H1 (cell line): ENCODE measurements around the gene HACD1. TPM values are rescaled to one million over a fixed set of nuclear protein-coding genes. Genes with fewer than 3 reads are reported as not detected.

Experiments used
- CTCF ChIA-PET: fragments of 300-600 bp; sonication (Branson Sonifier 250); formaldehyde crosslinking; loops from one replicate; lab custom pipeline; 2021; ENCODE audit not compliant: partially characterized antibody; lab: Charles Lee
- POLR2A ChIA-PET: fragments of 300-600 bp; sonication (Branson Sonifier 250); formaldehyde crosslinking; loops from one replicate; lab custom pipeline; 2021; ENCODE audit warnings: inconsistent platforms; ENCODE audit not compliant: partially characterized antibody; lab: Charles Lee
- DNase-seq, 2 experiments: peaks; one replicate each; pipeline versions ENCODE4 v3.0.0 to v3.0.0-alpha.2; 2010 to 2022; ENCODE audit warnings: low spot score in 2 of 2, low read depth in 1 of 2, mixed read lengths in 1 of 2
- FAIRE-seq: peaks from 2 replicates; lab custom pipeline; 2011; peaks lifted over from hg19 to GRCh38; lab: Jason Lieb, UNC
- H2AFZ ChIP-seq: 2 replicates; pipeline ENCODE4 v1.8.1; 2012; ENCODE audit warnings: low read length, inconsistent platforms
- H2AK5ac ChIP-seq: 2 replicates; pipeline ENCODE4 v1.6.1; 2013; ENCODE audit warnings: low read depth, low read length
- H2BK120ac ChIP-seq: replicated peaks from 2 replicates; pipeline ENCODE3; 2013; ENCODE audit warnings: low read depth, low read length, inconsistent platforms
- H2BK12ac ChIP-seq: 2 replicates; pipeline ENCODE4 v1.6.1; 2013; ENCODE audit warnings: low read depth, low read length
- H2BK15ac ChIP-seq: 2 replicates; pipeline ENCODE4 v1.6.1; 2013; ENCODE audit warnings: low read length
- H2BK20ac ChIP-seq: 2 replicates; pipeline ENCODE4 v1.6.1; 2013; ENCODE audit warnings: low read length
- H2BK5ac ChIP-seq: 2 replicates; pipeline ENCODE4 v1.6.1; 2013; ENCODE audit warnings: low read depth, low read length
- H3K14ac ChIP-seq: 2 replicates; pipeline ENCODE4 v1.6.1; 2013; ENCODE audit warnings: inconsistent platforms; ENCODE audit not compliant: insufficient read length
- H3K18ac ChIP-seq: 2 replicates; pipeline ENCODE4 v1.6.1; 2013; ENCODE audit warnings: low read length; ENCODE audit errors: extremely low read depth
- H3K23ac ChIP-seq: 2 replicates; pipeline ENCODE4 v1.6.1; 2013; ENCODE audit warnings: inconsistent platforms; ENCODE audit not compliant: insufficient read length
- H3K23me2 ChIP-seq: 2 replicates; pipeline ENCODE4 v1.6.1; 2013; ENCODE audit warnings: low read depth, low read length
- H3K27ac ChIP-seq: 2 replicates; pipeline ENCODE4 v1.6.1; 2011; ENCODE audit warnings: low read depth, low read length, inconsistent platforms
- H3K27me3 ChIP-seq, 4 experiments: replicated peaks in 1 of 4; 1 replicate in 1 of 4; 2 replicates in 3 of 4; pipeline versions ENCODE4 v1.6.1 to v1.8.1; 2011 to 2013; ENCODE audit warnings: low read length in 3 of 4, mild to moderate bottlenecking in 3 of 4, inconsistent platforms in 2 of 4, mixed read lengths in 2 of 4, moderate library complexity in 1 of 4; ENCODE audit not compliant: control insufficient read depth in 3 of 4, insufficient read depth in 3 of 4; ENCODE audit errors: extremely low read depth in 1 of 4
- H3K36me3 ChIP-seq, 4 experiments: 2 replicates each; pipeline versions ENCODE4 v1.6.1 to v1.8.1; 2011 to 2013; ENCODE audit warnings: mild to moderate bottlenecking in 4 of 4, low read length in 3 of 4, moderate library complexity in 2 of 4, control low read depth in 1 of 4, inconsistent platforms in 1 of 4; ENCODE audit not compliant: insufficient read depth in 4 of 4, control insufficient read depth in 2 of 4
- H3K4ac ChIP-seq: replicated peaks from 2 replicates; pipeline ENCODE3; 2013; ENCODE audit warnings: low read length, low read depth, mixed read lengths, inconsistent platforms; ENCODE audit not compliant: insufficient read length
- H3K4me1 ChIP-seq, 4 experiments: replicated peaks in 1 of 4; 1 replicate in 1 of 4; 2 replicates in 3 of 4; pipeline versions ENCODE4 v1.6.1 to v1.8.1; 2011 to 2013; ENCODE audit warnings: low read length in 3 of 4, inconsistent platforms in 2 of 4, mixed read lengths in 1 of 4; ENCODE audit not compliant: insufficient read depth in 4 of 4, control insufficient read depth in 3 of 4
- H3K4me2 ChIP-seq, 2 experiments: 2 replicates each; pipeline versions ENCODE4 v1.6.1 to v1.8.1; 2011 to 2013; ENCODE audit warnings: low read depth in 2 of 2, low read length in 2 of 2, control low read depth in 1 of 2, inconsistent platforms in 1 of 2, mild to moderate bottlenecking in 1 of 2; ENCODE audit not compliant: insufficient read depth in 1 of 2
- H3K4me3 ChIP-seq, 4 experiments: fragments of 200-600, 300-600 bp in 1 of 4; sonication (generic), shearing (Covaris generic), sonication (Bioruptor Twin) in 1 of 4; 2 replicates each; pipeline versions ENCODE4 v1.5.1 to v1.8.1; 2011 to 2016; ENCODE audit warnings: low read length in 4 of 4, low read depth in 3 of 4, control low read depth in 2 of 4, inconsistent platforms in 2 of 4, mild to moderate bottlenecking in 2 of 4, mixed read lengths in 1 of 4, moderate library complexity in 1 of 4; ENCODE audit not compliant: insufficient read depth in 2 of 4; ENCODE audit errors: extremely low read depth in 1 of 4
- H3K56ac ChIP-seq: replicated peaks from 2 replicates; pipeline ENCODE3; 2013; ENCODE audit warnings: low read depth, mild to moderate bottlenecking, mixed read lengths, low read length, inconsistent platforms; ENCODE audit not compliant: insufficient read length
- H3K79me1 ChIP-seq: 2 replicates; pipeline ENCODE4 v1.6.1; 2013; ENCODE audit warnings: low read depth, low read length, control low read depth
- H3K79me2 ChIP-seq, 2 experiments: 2 replicates each; pipeline versions ENCODE4 v1.6.1 to v1.8.1; 2012 to 2013; ENCODE audit warnings: low read length in 2 of 2, mild to moderate bottlenecking in 2 of 2, inconsistent platforms in 1 of 2; ENCODE audit not compliant: insufficient read depth in 2 of 2, control insufficient read depth in 1 of 2
- H3K9ac ChIP-seq, 4 experiments: replicated peaks in 1 of 4; 1 replicate in 1 of 4; 2 replicates in 3 of 4; pipeline versions ENCODE4 v1.6.1 to v1.8.1; 2011 to 2013; ENCODE audit warnings: low read depth in 3 of 4, low read length in 3 of 4, control low read depth in 2 of 4, mild to moderate bottlenecking in 2 of 4, moderate library complexity in 2 of 4, inconsistent platforms in 1 of 4; ENCODE audit errors: extremely low read depth in 1 of 4
- H3K9me3 ChIP-seq, 2 experiments: 2 replicates each; pipeline versions ENCODE4 v1.6.1 to v1.8.1; 2012 to 2013; ENCODE audit warnings: mild to moderate bottlenecking in 2 of 2, moderate library complexity in 2 of 2, control low read depth in 1 of 2, inconsistent platforms in 1 of 2, low read depth in 1 of 2, low read length in 1 of 2, mixed read lengths in 1 of 2; ENCODE audit not compliant: insufficient read depth in 2 of 2
- H4K20me1 ChIP-seq, 2 experiments: replicated peaks in 1 of 2; 2 replicates each; pipeline versions ENCODE3 to v1.8.1; 2011 to 2013; ENCODE audit warnings: inconsistent platforms in 2 of 2, low read length in 2 of 2, mild to moderate bottlenecking in 1 of 2; ENCODE audit not compliant: insufficient read depth in 2 of 2, control insufficient read depth in 1 of 2
- H4K5ac ChIP-seq: 2 replicates; pipeline ENCODE4 v1.6.1; 2013; ENCODE audit warnings: low read length, low read depth, mixed read lengths, inconsistent platforms; ENCODE audit not compliant: insufficient read length
- H4K8ac ChIP-seq: 2 replicates; pipeline ENCODE4 v1.8.0; 2013; ENCODE audit warnings: mild to moderate bottlenecking, moderate library complexity, low read length, inconsistent platforms; ENCODE audit not compliant: insufficient read depth; ENCODE audit errors: extremely low read depth
- H4K91ac ChIP-seq: replicated peaks from 2 replicates; pipeline ENCODE3; 2013; ENCODE audit warnings: low read length, mixed read lengths, inconsistent platforms; ENCODE audit not compliant: insufficient read length
- GTF2F1 ChIP-seq: IDR thresholded peaks from 2 replicates; pipeline ENCODE4 v1.6.1; 2012; ENCODE audit warnings: low read depth, low read length, improper control_type of control experiment, borderline replicate concordance
- SIRT6 ChIP-seq: IDR thresholded peaks from one replicate; pipeline ENCODE4 v1.7.1; 2012; ENCODE audit warnings: low read length, inconsistent platforms
- SP1 ChIP-seq: IDR thresholded peaks from 2 replicates; pipeline ENCODE4 v1.6.1; 2011; ENCODE audit warnings: low read depth, low read length
- WGBS, 2 experiments: shearing (Covaris generic) in 1 of 2; methylation state at CpG; one replicate each; pipeline versions ENCODE4 v1.1.6 to v1.1.7; 2013 to 2015; ENCODE audit warnings: low lambda C conversion rate in 2 of 2, mixed read lengths in 2 of 2, inconsistent platforms in 1 of 2, low coverage in 1 of 2, missing lambda C conversion rate in 1 of 2; ENCODE audit not compliant: insufficient replicate concordance in 2 of 2, insufficient coverage in 1 of 2, insufficient read length in 1 of 2; ENCODE audit errors: extremely low coverage in 1 of 2, missing lambda C conversion rate in 1 of 2; 5-methylcytosine and 5-hydroxymethylcytosine counted together
- polyA plus RNA-seq, 7 experiments: library from polyadenylated mRNA; depleted of rRNA in 3 of 7; stranded (reverse) in 5 of 7; unstranded in 2 of 7; fragments of >200 nt in 5 of 7; fragments of 200-250 nt in 2 of 7; gene quantifications; 1 replicate in 5 of 7; 2 replicates in 1 of 7; 4 replicates in 1 of 7; pipeline versions ENCODE4 v1.2.1 to v1.2.3, GENCODE V29; 2011 to 2013; ENCODE audit warnings: missing spikeins in 2 of 7, mixed read lengths in 2 of 7
- total RNA-seq: library from RNA; stranded (reverse); fragmentation: NEBNext Ultra II Directional; extraction: Animal tissue kit (Norgen Biotek cat#: 25700); gene quantifications from 2 replicates; pipeline ENCODE4 v1.2.1, GENCODE V29; 2021

Gene HACD1
- total and polyA plus RNA-seq, 2 of the 8 experiments (the other 6 are each of a cell fraction or from before 2014, with no cell fraction given), result 18.7 to 30.8 TPM

GRCh38 chr10:17590969-17591645 is 26.1 kb downstream of the HACD1 start:
- Histone ChIP-seq H3K79me1 (no peaks in the 10 kb centered on the region), H3K23me2 (no peaks in the 10 kb centered on the region), H4K8ac (no peak overlapping the region), H2AFZ (no peak overlapping the region), H2BK20ac (no peak overlapping the region), H3K14ac (no peak overlapping the region), H3K4me3 (no peak overlapping the region), H3K4ac (no peak overlapping the region), H4K5ac (no peak overlapping the region), H3K27ac (no peak overlapping the region), H3K23ac (no peak overlapping the region), H2BK5ac (no peak overlapping the region), H2BK120ac (no peak overlapping the region), H4K91ac (no peak overlapping the region), H3K4me1 (no peaks in the 10 kb centered on the region), H3K4me2 (no peak overlapping the region), H2BK12ac (no peak overlapping the region), H3K56ac (no peak overlapping the region), H4K20me1 (no peaks in the 10 kb centered on the region), H3K36me3 (peaks cover 0 to 2% (median 0%) of the 10 kb centered on the region in 4 experiments; a peak in 1 of 8 replicates), H2AK5ac (no peak overlapping the region), H3K27me3 (no peaks in the 10 kb centered on the region), H2BK15ac (no peak overlapping the region), H3K9me3 (no peaks in the 10 kb centered on the region), H3K79me2 (no peaks in the 10 kb centered on the region), H3K18ac (no peak overlapping the region), H3K9ac (no peak overlapping the region)
- POLR2A ChIA-PET, result interaction anchor here (1.1 kb wide), 1 partner anchor 11 kb away, joined by 3 read pairs; no protein-coding TSS in a partner anchor
- 83% methylated on average over 6 of the region's 6 CpGs; no CpG with 5 or more reads in 1 of the 2 experiments for WGBS, 2 experiments
- DNase-seq (no peak), FAIRE-seq (no peak)
- no peak for TF ChIP-seq GTF2F1
- no peak for TF ChIP-seq SIRT6
- TF ChIP-seq SP1, result no peak
- CTCF ChIA-PET, result interaction anchor here (0.6 to 2.1 kb wide), 5 partner anchors 10 to 595 kb away, joined by 3 to 5 read pairs (median 4); no protein-coding TSS in a partner anchor
